NT2/D1 (cell line): ENCODE measurements around the gene CTDP1.

Source experiments
- DNase-seq: peaks from one replicate; pipeline ENCODE4 v3.0.0-alpha.2; 2011; ENCODE audit warnings: low read depth, low spot score
- H3K27me3 ChIP-seq: 2 replicates; pipeline ENCODE4 v1.6.0; 2011; ENCODE audit warnings: mild to moderate bottlenecking; ENCODE audit not compliant: insufficient read length, insufficient read depth
- H3K36me3 ChIP-seq: 2 replicates; pipeline ENCODE4 v1.6.1; 2011; ENCODE audit warnings: mild to moderate bottlenecking, low read length, mixed read lengths; ENCODE audit not compliant: insufficient read depth, insufficient read length
- H3K4me1 ChIP-seq: 2 replicates; pipeline ENCODE4 v1.5.1; 2011; ENCODE audit not compliant: insufficient read depth, insufficient read length
- H3K4me3 ChIP-seq: 2 replicates; pipeline ENCODE4 v1.5.1; 2011; ENCODE audit warnings: low read depth; ENCODE audit not compliant: insufficient read length
- H3K9ac ChIP-seq: 2 replicates; pipeline ENCODE4 v1.6.0; 2011; ENCODE audit warnings: low read depth; ENCODE audit not compliant: insufficient read length
- H3K9me3 ChIP-seq: 2 replicates; pipeline ENCODE4 v1.5.1; 2011; ENCODE audit warnings: mild to moderate bottlenecking, low read length; ENCODE audit not compliant: insufficient read depth
- SUZ12 ChIP-seq: IDR thresholded peaks from 2 replicates; pipeline ENCODE4 v1.6.1; 2011; ENCODE audit not compliant: insufficient read length, insufficient read depth; ENCODE audit errors: extremely low read depth
- YY1 ChIP-seq: IDR thresholded peaks from 2 replicates; pipeline ENCODE4 v1.6.1; 2011; ENCODE audit not compliant: insufficient read length, insufficient read depth
- ZNF274 ChIP-seq: IDR thresholded peaks from 2 replicates; pipeline ENCODE4 v1.6.1; 2011; ENCODE audit warnings: mild to moderate bottlenecking, low read depth, low read length

Gene CTDP1

GRCh38 chr18:79634593-79635426, 44.8 kb upstream of the CTDP1 start:
- Histone ChIP-seq H3K9ac (no peak overlapping the region), H3K9me3 (no peaks in the 10 kb centered on the region), H3K4me3 (no peak overlapping the region), H3K36me3 (no peaks in the 10 kb centered on the region), H3K4me1 (no peaks in the 10 kb centered on the region), H3K27me3 (peaks cover 18% of the 10 kb centered on the region)
- no peak for TF ChIP-seq YY1
- no peak for TF ChIP-seq ZNF274
- no peak for TF ChIP-seq SUZ12
- no peak for DNase-seq

- no peak overlapping the region for H3K4me3 ChIP-seq
- no peaks in the 10 kb centered on the region for H3K9me3 ChIP-seq
- H3K36me3 ChIP-seq = no peaks in the 10 kb centered on the region
- peaks cover 18% of the 10 kb centered on the region for H3K27me3 ChIP-seq
- H3K4me1 ChIP-seq = no peaks in the 10 kb centered on the region
- DNase-seq = no peak
- TF ChIP-seq ZNF274 = no peak
- TF ChIP-seq SUZ12 = no peak
- no peak overlapping the region for H3K9ac ChIP-seq
Measured at GRCh38 chr18:79635427-79635726, 44.2 kb upstream of the CTDP1 start.

- H3K4me1 ChIP-seq = no peaks in the 10 kb centered on the region
- no peaks in the 10 kb centered on the region for H3K9me3 ChIP-seq
- H3K9ac ChIP-seq = peak overlapping the region; percentile 74
- peak; percentile 65 for TF ChIP-seq SUZ12
- no peak for TF ChIP-seq YY1
- DNase-seq = no peak
- no peaks in the 10 kb centered on the region for H3K36me3 ChIP-seq
- H3K27me3 ChIP-seq = peaks cover 18% of the 10 kb centered on the region
- H3K4me3 ChIP-seq = peak overlapping the region; percentile 37
Measured at GRCh38 chr18:79637181-79637920, 42.3 kb upstream of the CTDP1 start.

GRCh38 chr18:79637921-79638909, 41.4 kb upstream of the CTDP1 start:
- Histone ChIP-seq H3K27me3 (peaks cover 18% of the 10 kb centered on the region), H3K9me3 (no peaks in the 10 kb centered on the region), H3K4me3 (peak overlapping the region; percentile 37), H3K4me1 (no peaks in the 10 kb centered on the region), H3K36me3 (no peaks in the 10 kb centered on the region), H3K9ac (peak overlapping the region; percentile 74)
- TF ChIP-seq YY1 (no peak), SUZ12 (peak; percentile 9)
- no peak for DNase-seq

GRCh38 chr18:79639072-79639829, 40.4 kb upstream of the CTDP1 start:
- TF ChIP-seq ZNF274 = no peak
- TF ChIP-seq SUZ12 = no peak
- no peak for TF ChIP-seq YY1
- Histone ChIP-seq H3K36me3 (no peaks in the 10 kb centered on the region), H3K27me3 (peaks cover 18% of the 10 kb centered on the region), H3K4me3 (no peak overlapping the region), H3K9ac (no peak overlapping the region), H3K9me3 (no peaks in the 10 kb centered on the region), H3K4me1 (no peaks in the 10 kb centered on the region)
- DNase-seq = no peak

- no peak for TF ChIP-seq YY1
- no peak for TF ChIP-seq ZNF274
- no peak for TF ChIP-seq SUZ12
- no peaks in the 10 kb centered on the region for H3K9me3 ChIP-seq
- peaks cover 18% of the 10 kb centered on the region for H3K27me3 ChIP-seq
- H3K4me1 ChIP-seq = no peaks in the 10 kb centered on the region
- no peak overlapping the region for H3K9ac ChIP-seq
- H3K36me3 ChIP-seq = no peaks in the 10 kb centered on the region
- H3K4me3 ChIP-seq = no peak overlapping the region
- no peak for DNase-seq
Measured at GRCh38 chr18:79640064-79640672, 39.4 kb upstream of the CTDP1 start.
